HepG2 (cell line): ENCODE results near the gene GPR15LG. TPM values are rescaled to one million over a fixed set of nuclear protein-coding genes. Genes with fewer than 3 reads are reported as not detected.
A peak's percentile ranks its signal among the peaks of the same experiment; 100 is the strongest.

Source experiments
- HNRNPL ChIP-seq: fragments of 200-400 bp; formaldehyde crosslinking; IDR thresholded peaks from 2 replicates; pipeline ENCODE4 v1.6.1; 2017; ENCODE audit warnings: mild to moderate bottlenecking, low read depth, low read length
- NR2F1 ChIP-seq, 2 experiments: fragments of 450-650 bp in 1 of 2; formaldehyde crosslinking in 1 of 2; IDR thresholded peaks; 2 replicates each; pipeline versions ENCODE4 v1.5.0 to v1.6.1; 2016 to 2020; ENCODE audit warnings: mild to moderate bottlenecking in 1 of 2, missing compliant biosample characterization in 1 of 2, missing genetic modification reagents in 1 of 2, moderate library complexity in 1 of 2
- REXO4 ChIP-seq: sonication (generic); formaldehyde crosslinking; IDR thresholded peaks from 2 replicates; pipeline ENCODE4 v1.8.0; 2022; ENCODE audit warnings: missing genetic modification reagents, mild to moderate bottlenecking, borderline replicate concordance
- polyA plus RNA-seq, 8 experiments: library from polyadenylated mRNA; depleted of rRNA in 3 of 8; stranded (reverse) in 7 of 8; unstranded in 1 of 8; fragments of >200 nt; fragmentation: Illumina TruSeq in 4 of 8; extraction: Trizol in 4 of 8; gene quantifications; 2 replicates each; pipeline versions ENCODE4 v1.2.1 to v1.2.3, GENCODE V29; 2011 to 2016; ENCODE audit warnings: low read depth in 4 of 8, missing spikeins in 1 of 8, mixed read lengths in 1 of 8; ENCODE audit not compliant: insufficient read depth in 1 of 8
- total RNA-seq, 5 experiments: library from RNA; depleted of rRNA; stranded (reverse); fragments of >200 nt; fragmentation: Illumina TruSeq; extraction: Trizol; gene quantifications; 2 replicates each; pipeline ENCODE4 v1.2.3, GENCODE V29; 2016; ENCODE audit warnings: low read depth in 1 of 5
- TF ChIP-seq, protein P1 (sequence below): sonication (generic); formaldehyde crosslinking; IDR thresholded peaks from 2 replicates; pipeline ENCODE4 v1.4.0; 2020; ENCODE audit warnings: missing genetic modification reagents, mild to moderate bottlenecking, borderline replicate concordance
- TF ChIP-seq, protein P2 (sequence below): sonication (generic); formaldehyde crosslinking; IDR thresholded peaks from 2 replicates; pipeline ENCODE4 v1.8.0; 2022; ENCODE audit warnings: missing genetic modification reagents, mild to moderate bottlenecking, borderline replicate concordance
- TF ChIP-seq, protein P3 (sequence below): sonication (generic); formaldehyde crosslinking; IDR thresholded peaks from 2 replicates; pipeline ENCODE4 v1.4.0; 2020; ENCODE audit warnings: mild to moderate bottlenecking, missing genetic modification reagents
- TF ChIP-seq, protein P4 (sequence below): sonication (generic); formaldehyde crosslinking; IDR thresholded peaks from 2 replicates; pipeline ENCODE4 v1.4.0; 2020; ENCODE audit warnings: missing genetic modification reagents, borderline replicate concordance
- TF ChIP-seq, protein P5 (sequence below): sonication (generic); formaldehyde crosslinking; IDR thresholded peaks from 2 replicates; pipeline ENCODE4 v1.5.1; 2020; ENCODE audit warnings: mild to moderate bottlenecking, missing genetic modification reagents, moderate library complexity
- TF ChIP-seq, protein P6 (sequence below): sonication (generic); formaldehyde crosslinking; IDR thresholded peaks from 2 replicates; pipeline ENCODE4 v1.5.0; 2020; ENCODE audit warnings: missing genetic modification reagents
- TF ChIP-seq, protein P7 (sequence below): sonication (generic); formaldehyde crosslinking; IDR thresholded peaks from 2 replicates; pipeline ENCODE4 v1.4.0; 2020; ENCODE audit warnings: mild to moderate bottlenecking, low read depth, missing genetic modification reagents

Gene GPR15LG
- total and polyA plus RNA-seq, 2 of the 13 experiments (the other 11 are each of a cell fraction or from before 2014, with no cell fraction given) = not detected

DNA sequence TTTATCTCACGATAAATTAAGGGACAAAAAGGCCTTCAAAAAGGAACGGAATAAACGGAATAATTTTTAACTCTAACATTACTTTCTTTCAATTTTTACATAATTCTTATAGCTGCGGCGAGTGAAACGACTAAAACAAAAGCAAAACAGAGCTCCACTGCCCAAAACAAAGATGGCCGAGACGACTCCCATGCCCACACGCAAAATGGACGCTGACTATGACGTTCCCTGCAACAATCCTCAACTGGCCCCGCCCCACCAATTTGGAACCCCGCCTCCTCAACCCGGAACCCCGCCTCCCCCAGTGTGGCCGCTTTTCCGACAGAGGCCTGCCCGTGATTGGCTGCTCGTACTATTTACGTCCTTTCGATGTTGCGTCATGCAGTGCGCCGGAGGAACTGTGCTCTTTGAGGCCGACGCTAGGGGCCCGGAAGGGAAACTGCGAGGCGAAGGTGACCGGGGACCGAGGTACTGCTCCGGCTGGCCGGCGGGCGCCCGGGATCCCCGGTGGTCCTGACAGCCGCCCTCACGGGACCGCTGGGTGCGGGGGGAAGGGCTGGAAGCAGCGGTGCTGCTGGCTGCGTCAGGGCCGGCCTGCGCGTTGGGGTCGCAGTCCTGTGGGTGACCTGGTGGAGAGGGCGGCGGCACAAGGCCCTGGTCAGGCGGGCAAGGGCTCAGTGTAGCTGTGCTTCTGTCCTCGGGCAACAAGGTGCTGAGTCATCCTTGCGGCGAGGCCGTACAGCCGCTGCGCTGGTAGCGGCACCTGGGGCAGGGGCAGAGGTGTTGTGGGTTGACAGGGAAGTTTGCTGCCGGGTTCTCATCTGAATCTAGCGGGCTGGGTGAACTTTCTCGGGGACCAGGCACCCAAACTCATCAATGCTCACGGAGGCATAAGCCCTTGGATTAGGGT lies 34.2 kb upstream of the GPR15LG start, which contains the start of gene GHITM (continued):
- TF ChIP-seq, protein P1, sequence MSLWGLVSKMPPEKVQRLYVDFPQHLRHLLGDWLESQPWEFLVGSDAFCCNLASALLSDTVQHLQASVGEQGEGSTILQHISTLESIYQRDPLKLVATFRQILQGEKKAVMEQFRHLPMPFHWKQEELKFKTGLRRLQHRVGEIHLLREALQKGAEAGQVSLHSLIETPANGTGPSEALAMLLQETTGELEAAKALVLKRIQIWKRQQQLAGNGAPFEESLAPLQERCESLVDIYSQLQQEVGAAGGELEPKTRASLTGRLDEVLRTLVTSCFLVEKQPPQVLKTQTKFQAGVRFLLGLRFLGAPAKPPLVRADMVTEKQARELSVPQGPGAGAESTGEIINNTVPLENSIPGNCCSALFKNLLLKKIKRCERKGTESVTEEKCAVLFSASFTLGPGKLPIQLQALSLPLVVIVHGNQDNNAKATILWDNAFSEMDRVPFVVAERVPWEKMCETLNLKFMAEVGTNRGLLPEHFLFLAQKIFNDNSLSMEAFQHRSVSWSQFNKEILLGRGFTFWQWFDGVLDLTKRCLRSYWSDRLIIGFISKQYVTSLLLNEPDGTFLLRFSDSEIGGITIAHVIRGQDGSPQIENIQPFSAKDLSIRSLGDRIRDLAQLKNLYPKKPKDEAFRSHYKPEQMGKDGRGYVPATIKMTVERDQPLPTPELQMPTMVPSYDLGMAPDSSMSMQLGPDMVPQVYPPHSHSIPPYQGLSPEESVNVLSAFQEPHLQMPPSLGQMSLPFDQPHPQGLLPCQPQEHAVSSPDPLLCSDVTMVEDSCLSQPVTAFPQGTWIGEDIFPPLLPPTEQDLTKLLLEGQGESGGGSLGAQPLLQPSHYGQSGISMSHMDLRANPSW = 0 out of 2 replicates have a peak, but pooled peaks have one; percentile 40
- TF ChIP-seq NR2F1 (CRISPR knock-in tag; IDR thresholded peaks at IDR 0.05) (0 out of 4 replicates have a peak, but pooled peaks of 1 of the 2 experiments have one; percentile 38), HNRNPL (0 out of 2 replicates have a peak, but pooled peaks have one; percentile 35), REXO4 (CRISPR knock-in tag) (no peak)
- TF ChIP-seq, protein P2, sequence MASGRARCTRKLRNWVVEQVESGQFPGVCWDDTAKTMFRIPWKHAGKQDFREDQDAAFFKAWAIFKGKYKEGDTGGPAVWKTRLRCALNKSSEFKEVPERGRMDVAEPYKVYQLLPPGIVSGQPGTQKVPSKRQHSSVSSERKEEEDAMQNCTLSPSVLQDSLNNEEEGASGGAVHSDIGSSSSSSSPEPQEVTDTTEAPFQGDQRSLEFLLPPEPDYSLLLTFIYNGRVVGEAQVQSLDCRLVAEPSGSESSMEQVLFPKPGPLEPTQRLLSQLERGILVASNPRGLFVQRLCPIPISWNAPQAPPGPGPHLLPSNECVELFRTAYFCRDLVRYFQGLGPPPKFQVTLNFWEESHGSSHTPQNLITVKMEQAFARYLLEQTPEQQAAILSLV (CRISPR knock-in tag) = peak; percentile 79; the same call in 1 of the 2 replicates
- TF ChIP-seq, protein P3, sequence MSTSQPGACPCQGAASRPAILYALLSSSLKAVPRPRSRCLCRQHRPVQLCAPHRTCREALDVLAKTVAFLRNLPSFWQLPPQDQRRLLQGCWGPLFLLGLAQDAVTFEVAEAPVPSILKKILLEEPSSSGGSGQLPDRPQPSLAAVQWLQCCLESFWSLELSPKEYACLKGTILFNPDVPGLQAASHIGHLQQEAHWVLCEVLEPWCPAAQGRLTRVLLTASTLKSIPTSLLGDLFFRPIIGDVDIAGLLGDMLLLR (CRISPR knock-in tag) = no peak
- TF ChIP-seq, protein P4, sequence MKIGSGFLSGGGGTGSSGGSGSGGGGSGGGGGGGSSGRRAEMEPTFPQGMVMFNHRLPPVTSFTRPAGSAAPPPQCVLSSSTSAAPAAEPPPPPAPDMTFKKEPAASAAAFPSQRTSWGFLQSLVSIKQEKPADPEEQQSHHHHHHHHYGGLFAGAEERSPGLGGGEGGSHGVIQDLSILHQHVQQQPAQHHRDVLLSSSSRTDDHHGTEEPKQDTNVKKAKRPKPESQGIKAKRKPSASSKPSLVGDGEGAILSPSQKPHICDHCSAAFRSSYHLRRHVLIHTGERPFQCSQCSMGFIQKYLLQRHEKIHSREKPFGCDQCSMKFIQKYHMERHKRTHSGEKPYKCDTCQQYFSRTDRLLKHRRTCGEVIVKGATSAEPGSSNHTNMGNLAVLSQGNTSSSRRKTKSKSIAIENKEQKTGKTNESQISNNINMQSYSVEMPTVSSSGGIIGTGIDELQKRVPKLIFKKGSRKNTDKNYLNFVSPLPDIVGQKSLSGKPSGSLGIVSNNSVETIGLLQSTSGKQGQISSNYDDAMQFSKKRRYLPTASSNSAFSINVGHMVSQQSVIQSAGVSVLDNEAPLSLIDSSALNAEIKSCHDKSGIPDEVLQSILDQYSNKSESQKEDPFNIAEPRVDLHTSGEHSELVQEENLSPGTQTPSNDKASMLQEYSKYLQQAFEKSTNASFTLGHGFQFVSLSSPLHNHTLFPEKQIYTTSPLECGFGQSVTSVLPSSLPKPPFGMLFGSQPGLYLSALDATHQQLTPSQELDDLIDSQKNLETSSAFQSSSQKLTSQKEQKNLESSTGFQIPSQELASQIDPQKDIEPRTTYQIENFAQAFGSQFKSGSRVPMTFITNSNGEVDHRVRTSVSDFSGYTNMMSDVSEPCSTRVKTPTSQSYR = 0 out of 2 replicates have a peak, but pooled peaks have one; percentile 49
- TF ChIP-seq, protein P5, sequence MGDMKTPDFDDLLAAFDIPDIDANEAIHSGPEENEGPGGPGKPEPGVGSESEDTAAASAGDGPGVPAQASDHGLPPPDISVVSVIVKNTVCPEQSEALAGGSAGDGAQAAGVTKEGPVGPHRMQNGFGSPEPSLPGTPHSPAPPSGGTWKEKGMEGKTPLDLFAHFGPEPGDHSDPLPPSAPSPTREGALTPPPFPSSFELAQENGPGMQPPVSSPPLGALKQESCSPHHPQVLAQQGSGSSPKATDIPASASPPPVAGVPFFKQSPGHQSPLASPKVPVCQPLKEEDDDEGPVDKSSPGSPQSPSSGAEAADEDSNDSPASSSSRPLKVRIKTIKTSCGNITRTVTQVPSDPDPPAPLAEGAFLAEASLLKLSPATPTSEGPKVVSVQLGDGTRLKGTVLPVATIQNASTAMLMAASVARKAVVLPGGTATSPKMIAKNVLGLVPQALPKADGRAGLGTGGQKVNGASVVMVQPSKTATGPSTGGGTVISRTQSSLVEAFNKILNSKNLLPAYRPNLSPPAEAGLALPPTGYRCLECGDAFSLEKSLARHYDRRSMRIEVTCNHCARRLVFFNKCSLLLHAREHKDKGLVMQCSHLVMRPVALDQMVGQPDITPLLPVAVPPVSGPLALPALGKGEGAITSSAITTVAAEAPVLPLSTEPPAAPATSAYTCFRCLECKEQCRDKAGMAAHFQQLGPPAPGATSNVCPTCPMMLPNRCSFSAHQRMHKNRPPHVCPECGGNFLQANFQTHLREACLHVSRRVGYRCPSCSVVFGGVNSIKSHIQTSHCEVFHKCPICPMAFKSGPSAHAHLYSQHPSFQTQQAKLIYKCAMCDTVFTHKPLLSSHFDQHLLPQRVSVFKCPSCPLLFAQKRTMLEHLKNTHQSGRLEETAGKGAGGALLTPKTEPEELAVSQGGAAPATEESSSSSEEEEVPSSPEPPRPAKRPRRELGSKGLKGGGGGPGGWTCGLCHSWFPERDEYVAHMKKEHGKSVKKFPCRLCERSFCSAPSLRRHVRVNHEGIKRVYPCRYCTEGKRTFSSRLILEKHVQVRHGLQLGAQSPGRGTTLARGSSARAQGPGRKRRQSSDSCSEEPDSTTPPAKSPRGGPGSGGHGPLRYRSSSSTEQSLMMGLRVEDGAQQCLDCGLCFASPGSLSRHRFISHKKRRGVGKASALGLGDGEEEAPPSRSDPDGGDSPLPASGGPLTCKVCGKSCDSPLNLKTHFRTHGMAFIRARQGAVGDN (CRISPR knock-in tag) = peak; percentile 88
- TF ChIP-seq, protein P6, sequence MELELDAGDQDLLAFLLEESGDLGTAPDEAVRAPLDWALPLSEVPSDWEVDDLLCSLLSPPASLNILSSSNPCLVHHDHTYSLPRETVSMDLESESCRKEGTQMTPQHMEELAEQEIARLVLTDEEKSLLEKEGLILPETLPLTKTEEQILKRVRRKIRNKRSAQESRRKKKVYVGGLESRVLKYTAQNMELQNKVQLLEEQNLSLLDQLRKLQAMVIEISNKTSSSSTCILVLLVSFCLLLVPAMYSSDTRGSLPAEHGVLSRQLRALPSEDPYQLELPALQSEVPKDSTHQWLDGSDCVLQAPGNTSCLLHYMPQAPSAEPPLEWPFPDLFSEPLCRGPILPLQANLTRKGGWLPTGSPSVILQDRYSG = no peak; the same call in 1 of the 2 replicates
- TF ChIP-seq, protein P7, sequence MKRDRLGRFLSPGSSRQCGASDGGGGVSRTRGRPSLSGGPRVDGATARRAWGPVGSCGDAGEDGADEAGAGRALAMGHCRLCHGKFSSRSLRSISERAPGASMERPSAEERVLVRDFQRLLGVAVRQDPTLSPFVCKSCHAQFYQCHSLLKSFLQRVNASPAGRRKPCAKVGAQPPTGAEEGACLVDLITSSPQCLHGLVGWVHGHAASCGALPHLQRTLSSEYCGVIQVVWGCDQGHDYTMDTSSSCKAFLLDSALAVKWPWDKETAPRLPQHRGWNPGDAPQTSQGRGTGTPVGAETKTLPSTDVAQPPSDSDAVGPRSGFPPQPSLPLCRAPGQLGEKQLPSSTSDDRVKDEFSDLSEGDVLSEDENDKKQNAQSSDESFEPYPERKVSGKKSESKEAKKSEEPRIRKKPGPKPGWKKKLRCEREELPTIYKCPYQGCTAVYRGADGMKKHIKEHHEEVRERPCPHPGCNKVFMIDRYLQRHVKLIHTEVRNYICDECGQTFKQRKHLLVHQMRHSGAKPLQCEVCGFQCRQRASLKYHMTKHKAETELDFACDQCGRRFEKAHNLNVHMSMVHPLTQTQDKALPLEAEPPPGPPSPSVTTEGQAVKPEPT (CRISPR knock-in tag) = no peak
